ENCODE measurements around the gene LIG3.
"Not testable (repeated sequence)": the region's sequence is repeated elsewhere in the genome, so short reads cannot be mapped to it uniquely, and the experiment has no call there.

The LIG3 gene

GRCh38 chr17:35022536-35023063 is 42.3 kb downstream of the LIG3 start:
- TF ChIP-seq ISL1 (CRISPR knock-in tag; IDR thresholded peaks at IDR 0.05) (no peak), ZFP3 (CRISPR knock-in tag; IDR thresholded peaks at IDR 0.05) (0 out of 2 replicates have a peak, but pooled peaks have one; percentile 57), CSDC2 (CRISPR knock-in tag; IDR thresholded peaks at IDR 0.05) (peak; percentile 73; the same call in 1 of the 2 replicates)
- ATAC-seq: peak; percentile 97

GRCh38 chr17:35023538-35023937 is 43.2 kb downstream of the LIG3 start:
- TF ChIP-seq ZNF8 (CRISPR knock-in tag; IDR thresholded peaks at IDR 0.05) (no peak), ZNF70 (CRISPR knock-in tag; IDR thresholded peaks at IDR 0.05) (no peak)

GRCh38 chr17:35025541-35025940 is 45.2 kb downstream of the LIG3 start:
- ATAC-seq: no peak
- TF ChIP-seq CREB5 (CRISPR knock-in tag; IDR thresholded peaks at IDR 0.05; ENCODE audit: low read depth) (no peak), ZNF565 (CRISPR knock-in tag; conservative IDR thresholded peaks at IDR 0.05; ENCODE audit: low read depth) (no peak), ISL1 (CRISPR knock-in tag; IDR thresholded peaks at IDR 0.05) (no peak), ESRRG (CRISPR knock-in tag; IDR thresholded peaks at IDR 0.05) (no peak), POU6F1 (CRISPR knock-in tag; IDR thresholded peaks at IDR 0.05; ENCODE audit: borderline replicate concordance, low read depth) (no peak), ZFP30 (CRISPR knock-in tag; IDR thresholded peaks at IDR 0.05) (no peak), RARB (CRISPR knock-in tag; IDR thresholded peaks at IDR 0.05) (no peak), TSHZ2 (CRISPR knock-in tag; IDR thresholded peaks at IDR 0.05) (no peak), ZNF8 (CRISPR knock-in tag; IDR thresholded peaks at IDR 0.05) (no peak), TCF4 (CRISPR knock-in tag; IDR thresholded peaks at IDR 0.05; ENCODE audit: borderline replicate concordance) (no peak), CSDC2 (CRISPR knock-in tag; IDR thresholded peaks at IDR 0.05) (no peak), ZC3H10 (CRISPR knock-in tag; IDR thresholded peaks at IDR 0.05) (no peak), ZFP3 (CRISPR knock-in tag; IDR thresholded peaks at IDR 0.05) (no peak), ARNTL (CRISPR knock-in tag; IDR thresholded peaks at IDR 0.05; ENCODE audit: borderline replicate concordance, low read depth) (no peak), PPARA (CRISPR knock-in tag; IDR thresholded peaks at IDR 0.05; ENCODE audit: borderline replicate concordance) (no peak), BACH2 (CRISPR knock-in tag; IDR thresholded peaks at IDR 0.05; ENCODE audit: borderline replicate concordance) (no peak), TOX (CRISPR knock-in tag; IDR thresholded peaks at IDR 0.05; ENCODE audit: borderline replicate concordance) (no peak), SNAI2 (CRISPR knock-in tag; IDR thresholded peaks at IDR 0.05) (no peak)

More at GRCh38 chr17:35023538-35023937, 43.2 kb downstream of the LIG3 start:
- ATAC-seq: no peak

- not testable (repeated sequence) for ATAC-seq
Observed at GRCh38 chr17:35028097-35028496, 47.8 kb downstream of the LIG3 start.

- no peak for TF ChIP-seq GLIS3 (CRISPR knock-in tag; IDR thresholded peaks at IDR 0.05)
- TF ChIP-seq ZFP3 (CRISPR knock-in tag; IDR thresholded peaks at IDR 0.05): no peak
- no peak for TF ChIP-seq PATZ1 (CRISPR knock-in tag; IDR thresholded peaks at IDR 0.05; ENCODE audit: borderline replicate concordance)
- TF ChIP-seq TOX (CRISPR knock-in tag; IDR thresholded peaks at IDR 0.05; ENCODE audit: borderline replicate concordance): no peak
- no peak for TF ChIP-seq BACH2 (CRISPR knock-in tag; IDR thresholded peaks at IDR 0.05; ENCODE audit: borderline replicate concordance)
- no peak for TF ChIP-seq CSDC2 (CRISPR knock-in tag; IDR thresholded peaks at IDR 0.05)
- no peak for TF ChIP-seq SNAI2 (CRISPR knock-in tag; IDR thresholded peaks at IDR 0.05)
- TF ChIP-seq POU6F1 (CRISPR knock-in tag; IDR thresholded peaks at IDR 0.05; ENCODE audit: borderline replicate concordance, low read depth): no peak
- ATAC-seq: no peak
Observed at GRCh38 chr17:35028531-35029262, 48.4 kb downstream of the LIG3 start.
